ENCODE results near the gene TEX13B. TPM values are rescaled to one million over a fixed set of nuclear protein-coding genes. Genes with fewer than 3 reads are reported as not detected.
"Not testable (repeated sequence)": the region's sequence is repeated elsewhere in the genome, so short reads cannot be mapped to it uniquely, and the experiment has no call there.

TEX13B gene
- total RNA-seq, 1 experiment from 2014 or later = 0.42 TPM

DNA sequence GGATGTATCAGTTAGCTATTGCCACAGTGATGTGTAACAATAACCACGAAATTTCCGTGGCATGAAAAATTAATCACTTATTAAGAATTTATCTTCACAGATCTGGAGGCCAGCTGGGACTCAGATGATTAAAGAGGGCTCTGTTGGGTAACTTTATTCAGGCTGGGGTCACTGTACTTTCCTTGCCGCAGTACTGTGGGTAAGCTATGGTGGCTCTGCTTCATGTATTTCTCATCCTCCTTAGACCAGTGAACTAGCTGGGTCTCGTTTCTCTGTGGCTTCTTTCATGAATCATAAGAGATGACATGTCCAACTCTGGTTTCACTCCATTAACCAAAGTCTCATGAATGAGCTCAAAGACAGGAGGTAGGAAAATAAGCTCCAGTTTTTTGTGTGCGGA is 13.5 kb downstream of the TEX13B start:
- peaks cover 10 to 23% (median 19%) of the 10 kb centered on the region in 3 experiments; a peak in 6 of 7 replicates for H3K36me3 Mint-ChIP-seq (ENCODE audit: insufficient read depth in 1 of 3, low read depth in 3 of 3)
- TF ChIP-seq, protein P1, sequence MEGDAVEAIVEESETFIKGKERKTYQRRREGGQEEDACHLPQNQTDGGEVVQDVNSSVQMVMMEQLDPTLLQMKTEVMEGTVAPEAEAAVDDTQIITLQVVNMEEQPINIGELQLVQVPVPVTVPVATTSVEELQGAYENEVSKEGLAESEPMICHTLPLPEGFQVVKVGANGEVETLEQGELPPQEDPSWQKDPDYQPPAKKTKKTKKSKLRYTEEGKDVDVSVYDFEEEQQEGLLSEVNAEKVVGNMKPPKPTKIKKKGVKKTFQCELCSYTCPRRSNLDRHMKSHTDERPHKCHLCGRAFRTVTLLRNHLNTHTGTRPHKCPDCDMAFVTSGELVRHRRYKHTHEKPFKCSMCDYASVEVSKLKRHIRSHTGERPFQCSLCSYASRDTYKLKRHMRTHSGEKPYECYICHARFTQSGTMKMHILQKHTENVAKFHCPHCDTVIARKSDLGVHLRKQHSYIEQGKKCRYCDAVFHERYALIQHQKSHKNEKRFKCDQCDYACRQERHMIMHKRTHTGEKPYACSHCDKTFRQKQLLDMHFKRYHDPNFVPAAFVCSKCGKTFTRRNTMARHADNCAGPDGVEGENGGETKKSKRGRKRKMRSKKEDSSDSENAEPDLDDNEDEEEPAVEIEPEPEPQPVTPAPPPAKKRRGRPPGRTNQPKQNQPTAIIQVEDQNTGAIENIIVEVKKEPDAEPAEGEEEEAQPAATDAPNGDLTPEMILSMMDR (conservative IDR thresholded peaks at IDR 0.05) = no peak
- Histone ChIP-seq H3T11ph (ENCODE audit: low read length) (no peak overlapping the region), H3K9ac (ENCODE audit: extremely low read depth, insufficient read length, low read length) (no peak overlapping the region), H3K27me3 (ENCODE audit: insufficient read depth, low read length) (no peaks in the 10 kb centered on the region), H4K8ac (replicated peaks; ENCODE audit: insufficient read length, low read depth, low read length) (no peak overlapping the region), H3K4me1 (ENCODE audit: insufficient read depth, low read length) (no peaks in the 10 kb centered on the region), H3K23me2 (ENCODE audit: insufficient read length, low read depth, low read length, poor library complexity, severe bottlenecking) (no peaks in the 10 kb centered on the region), H3K14ac (ENCODE audit: insufficient read depth, low read length) (no peak overlapping the region), H3K18ac (ENCODE audit: insufficient read length, low read depth, low read length) (no peak overlapping the region), H2AK5ac (ENCODE audit: insufficient read length, low read length) (no peak overlapping the region), H4K20me1 (ENCODE audit: control insufficient read depth, insufficient read depth, insufficient read length) (no peaks in the 10 kb centered on the region), H4K5ac (ENCODE audit: insufficient read length, low read depth, low read length) (no peak overlapping the region), H2BK12ac (ENCODE audit: insufficient read length, low read depth, low read length) (no peak overlapping the region), H2BK120ac (ENCODE audit: low read depth, low read length, poor library complexity, severe bottlenecking) (no peak overlapping the region), H3K23ac (ENCODE audit: insufficient read length, low read depth, low read length) (no peak overlapping the region), H2BK15ac (ENCODE audit: low read depth, low read length) (no peak overlapping the region), H3K9me3 (ENCODE audit: control insufficient read depth, low read depth, low read length) (no peaks in the 10 kb centered on the region), H3K4ac (ENCODE audit: low read depth, low read length) (no peak overlapping the region), H2BK5ac (ENCODE audit: insufficient read length, low read length) (no peak overlapping the region), H2BK20ac (ENCODE audit: low read depth, low read length, poor library complexity, severe bottlenecking) (no peak overlapping the region), H3K56ac (ENCODE audit: insufficient read length, low read depth, low read length) (no peak overlapping the region), H2AFZ (ENCODE audit: low read length) (no peak overlapping the region), H4K91ac (ENCODE audit: insufficient read length, low read depth, low read length) (no peak overlapping the region), H3K79me2 (ENCODE audit: insufficient read depth, low read length) (no peaks in the 10 kb centered on the region), H3K79me1 (ENCODE audit: insufficient read depth, low read depth, low read length, poor library complexity, severe bottlenecking) (no peaks in the 10 kb centered on the region), H3K4me2 (ENCODE audit: insufficient read depth, insufficient read length, low read length) (no peak overlapping the region), H3K27ac (ENCODE audit: insufficient read length, low read depth, low read length) (no peak overlapping the region)
- H3K27ac Mint-ChIP-seq = no peak overlapping the region
- H3K4me3 Mint-ChIP-seq = no peak overlapping the region
- no peak for DNase-seq
- peaks cover 21 to 23% of the 10 kb centered on the region in 2 experiments for H3K4me1 Mint-ChIP-seq
- H3K27me3 Mint-ChIP-seq (ENCODE audit: low read depth) = no peaks in the 10 kb centered on the region; the same call in 1 of the 2 replicates
- H3K9me3 Mint-ChIP-seq = peaks cover 16 to 44% of the 10 kb centered on the region in 2 experiments; a peak in 4 of 5 replicates
- no CpG with 5 or more reads among the region's 5 CpGs for WGBS (ENCODE audit: extremely low coverage, insufficient read length, low lambda C conversion rate)

DNA sequence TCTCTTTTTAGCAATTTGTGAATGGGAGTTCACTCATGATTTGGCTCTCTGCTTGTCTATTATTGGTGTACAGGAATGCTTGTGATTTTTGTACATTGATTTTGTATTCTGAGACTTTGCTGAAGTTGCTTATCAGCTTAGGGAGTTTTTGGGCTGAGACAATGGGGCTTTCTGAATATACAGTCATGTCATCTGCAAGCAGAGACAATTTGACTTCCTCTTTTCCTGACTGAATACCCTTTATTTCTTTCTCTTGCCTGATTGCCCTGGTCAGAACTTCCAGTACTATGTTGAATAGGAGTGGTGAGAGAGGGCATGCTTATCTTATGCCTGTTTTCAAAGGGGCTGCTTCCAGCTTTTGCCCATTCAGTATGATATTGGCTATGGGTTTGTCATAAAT is 26.8 kb downstream of the TEX13B start:
- not testable (repeated sequence) for H2AK5ac ChIP-seq (ENCODE audit: insufficient read length, low read length)

More for the DNA sequence above, 26.8 kb downstream of the TEX13B start:
- H3K4ac ChIP-seq (ENCODE audit: low read depth, low read length); H3K9ac ChIP-seq (ENCODE audit: extremely low read depth, insufficient read length, low read length); H3K27ac ChIP-seq (ENCODE audit: insufficient read length, low read depth, low read length); H3K56ac ChIP-seq (ENCODE audit: insufficient read length, low read depth, low read length); H4K8ac ChIP-seq (replicated peaks; ENCODE audit: insufficient read length, low read depth, low read length); H3K27me3 ChIP-seq (ENCODE audit: insufficient read depth, low read length); H4K91ac ChIP-seq (ENCODE audit: insufficient read length, low read depth, low read length); H3T11ph ChIP-seq (ENCODE audit: low read length); H2BK5ac ChIP-seq (ENCODE audit: insufficient read length, low read length); H3K79me1 ChIP-seq (ENCODE audit: insufficient read depth, low read depth, low read length, poor library complexity, severe bottlenecking); H2AFZ ChIP-seq (ENCODE audit: low read length); H3K14ac ChIP-seq (ENCODE audit: insufficient read depth, low read length); H3K4me3 Mint-ChIP-seq; H2BK15ac ChIP-seq (ENCODE audit: low read depth, low read length); H2BK12ac ChIP-seq (ENCODE audit: insufficient read length, low read depth, low read length); H2BK20ac ChIP-seq (ENCODE audit: low read depth, low read length, poor library complexity, severe bottlenecking); H3K4me1 Mint-ChIP-seq; H3K4me2 ChIP-seq (ENCODE audit: insufficient read depth, insufficient read length, low read length); H3K23me2 ChIP-seq (ENCODE audit: insufficient read length, low read depth, low read length, poor library complexity, severe bottlenecking); H2BK120ac ChIP-seq (ENCODE audit: low read depth, low read length, poor library complexity, severe bottlenecking); H4K5ac ChIP-seq (ENCODE audit: insufficient read length, low read depth, low read length); H3K9me3 ChIP-seq (ENCODE audit: control insufficient read depth, low read depth, low read length); DNase-seq; H3K27me3 Mint-ChIP-seq (ENCODE audit: low read depth); H3K18ac ChIP-seq (ENCODE audit: insufficient read length, low read depth, low read length); H3K27ac Mint-ChIP-seq; H3K23ac ChIP-seq (ENCODE audit: insufficient read length, low read depth, low read length); H3K79me2 ChIP-seq (ENCODE audit: insufficient read depth, low read length); H4K20me1 ChIP-seq (ENCODE audit: control insufficient read depth, insufficient read depth, insufficient read length); H3K4me1 ChIP-seq (ENCODE audit: insufficient read depth, low read length): not testable (repeated sequence)
- Mint-ChIP-seq H3K36me3 (ENCODE audit: insufficient read depth in 1 of 3, low read depth in 3 of 3) (peaks cover 0 to 10% (median 3%) of the 10 kb centered on the region in 3 experiments; a peak in 3 of 7 replicates), H3K9me3 (peaks cover 0 to 53% of the 10 kb centered on the region in 2 experiments; a peak in 2 of 5 replicates)
